Subcutaneous adipose tissue (tissue), 4 donors: ENCODE results near the gene PICK1. TPM values are rescaled to one million over a fixed set of nuclear protein-coding genes. Genes with fewer than 3 reads are reported as not detected.

Source experiments
- total RNA-seq, 4 donors: library from RNA; depleted of rRNA; stranded (reverse); fragments of >200 nt; gene quantifications; one replicate each; pipeline ENCODE4 v1.1.0, GENCODE V29; 2016
- TF ChIP-seq, protein P1 (sequence below): fragments of 450-650 bp; IDR thresholded peaks from one replicate; pipeline ENCODE4 v1.5.1; 2016; ENCODE audit warnings: low read depth, mild to moderate bottlenecking, control low read depth, antibody characterized with exemption, moderate library complexity

The PICK1 gene
- total RNA-seq, 4 donors from 2014 or later, result 12.9 to 42.1 (median 33.3) TPM

- TF ChIP-seq, protein P1, sequence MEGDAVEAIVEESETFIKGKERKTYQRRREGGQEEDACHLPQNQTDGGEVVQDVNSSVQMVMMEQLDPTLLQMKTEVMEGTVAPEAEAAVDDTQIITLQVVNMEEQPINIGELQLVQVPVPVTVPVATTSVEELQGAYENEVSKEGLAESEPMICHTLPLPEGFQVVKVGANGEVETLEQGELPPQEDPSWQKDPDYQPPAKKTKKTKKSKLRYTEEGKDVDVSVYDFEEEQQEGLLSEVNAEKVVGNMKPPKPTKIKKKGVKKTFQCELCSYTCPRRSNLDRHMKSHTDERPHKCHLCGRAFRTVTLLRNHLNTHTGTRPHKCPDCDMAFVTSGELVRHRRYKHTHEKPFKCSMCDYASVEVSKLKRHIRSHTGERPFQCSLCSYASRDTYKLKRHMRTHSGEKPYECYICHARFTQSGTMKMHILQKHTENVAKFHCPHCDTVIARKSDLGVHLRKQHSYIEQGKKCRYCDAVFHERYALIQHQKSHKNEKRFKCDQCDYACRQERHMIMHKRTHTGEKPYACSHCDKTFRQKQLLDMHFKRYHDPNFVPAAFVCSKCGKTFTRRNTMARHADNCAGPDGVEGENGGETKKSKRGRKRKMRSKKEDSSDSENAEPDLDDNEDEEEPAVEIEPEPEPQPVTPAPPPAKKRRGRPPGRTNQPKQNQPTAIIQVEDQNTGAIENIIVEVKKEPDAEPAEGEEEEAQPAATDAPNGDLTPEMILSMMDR, result no peak
These were observed 41.4 kb downstream of the PICK1 start for GRCh38 chr22:38098410-38099249.

GRCh38 chr22:38103641-38104040, 46.4 kb downstream of the PICK1 start:
- TF ChIP-seq, protein P1, result no peak

- TF ChIP-seq, protein P1, result no peak
These were observed 46.9 kb downstream of the PICK1 start for GRCh38 chr22:38104084-38104483.

DNA sequence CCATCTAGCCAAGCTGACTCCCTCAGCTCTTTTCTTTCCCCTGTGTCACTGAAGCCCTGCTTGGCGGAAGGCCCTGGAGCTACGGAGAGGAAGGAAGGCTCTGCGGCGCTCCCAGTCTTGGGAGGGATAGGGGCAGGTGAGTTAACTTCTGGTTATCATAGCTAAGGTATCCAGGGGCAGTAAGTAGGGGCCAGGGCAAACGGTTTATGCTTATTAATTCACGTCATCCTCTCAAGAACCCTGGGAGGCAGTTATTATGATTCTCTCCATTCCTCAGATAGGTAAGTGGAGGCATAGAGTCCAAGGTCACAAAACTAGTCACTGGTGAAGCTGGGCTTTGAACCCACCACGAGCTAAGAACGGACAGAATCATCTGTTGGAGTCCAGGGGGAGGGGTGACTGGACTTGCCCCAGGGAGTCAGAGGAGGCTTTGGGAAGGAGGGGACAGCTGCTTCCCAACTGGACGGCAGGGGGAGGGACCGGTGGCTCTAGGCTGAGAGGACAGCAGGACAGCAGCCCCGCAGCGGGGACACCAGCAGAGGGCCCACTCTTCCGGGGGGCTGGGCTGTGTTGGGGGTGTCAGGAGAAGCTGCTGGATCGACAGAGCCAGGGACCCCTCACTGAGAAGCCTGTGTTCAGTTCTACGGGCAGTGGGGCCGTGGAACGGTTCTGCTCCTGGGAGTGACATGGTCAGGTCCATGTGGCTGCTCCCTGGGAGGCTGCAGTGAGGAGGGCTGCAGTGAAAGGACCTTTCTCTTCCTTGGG, 49.8 kb downstream of the PICK1 start:
- TF ChIP-seq, protein P1, result no peak

GRCh38 chr22:38107692-38108515, 50.7 kb downstream of the PICK1 start:
- TF ChIP-seq, protein P1, result no peak

DNA sequence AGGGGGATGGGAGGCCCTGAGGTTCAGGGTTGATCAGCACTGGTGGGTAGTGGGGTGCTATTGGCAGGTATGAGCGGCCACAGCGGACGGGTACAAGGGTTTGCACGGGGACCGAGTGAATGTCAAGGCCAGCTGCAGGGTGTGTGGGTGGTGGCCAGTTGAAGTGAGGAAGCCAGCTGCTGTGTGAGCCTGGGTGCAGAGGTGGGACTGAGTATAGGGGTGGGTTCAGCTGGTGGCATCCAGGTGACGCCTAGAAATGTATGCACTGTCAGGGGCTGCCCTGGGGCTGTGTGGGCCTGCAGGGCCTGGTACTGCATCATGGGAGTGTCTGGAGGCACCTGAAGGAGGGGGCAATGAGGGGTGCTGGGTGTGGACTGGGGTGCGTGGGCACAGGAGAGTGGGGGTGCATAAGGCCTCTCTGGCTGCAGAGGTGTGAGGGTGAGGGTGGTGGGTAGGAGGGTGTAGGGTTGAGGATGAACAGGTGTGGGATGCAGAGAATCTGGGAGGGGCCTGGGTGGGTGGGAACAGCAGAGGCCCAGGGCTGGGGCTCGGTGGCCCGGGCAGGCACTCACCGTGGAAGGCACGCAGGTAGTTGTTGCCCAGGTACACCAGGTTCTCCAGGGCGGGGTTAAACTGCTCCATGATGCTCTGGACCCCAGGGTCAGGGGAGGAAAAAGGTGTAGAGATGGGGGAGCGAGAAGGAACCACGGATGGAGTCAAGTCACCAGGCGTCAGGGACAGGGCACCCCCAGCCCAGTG, 51.5 kb downstream of the PICK1 start:
- TF ChIP-seq, protein P1, result no peak
